ENCODE measurements around the gene SLC38A2.

Gene SLC38A2

DNA sequence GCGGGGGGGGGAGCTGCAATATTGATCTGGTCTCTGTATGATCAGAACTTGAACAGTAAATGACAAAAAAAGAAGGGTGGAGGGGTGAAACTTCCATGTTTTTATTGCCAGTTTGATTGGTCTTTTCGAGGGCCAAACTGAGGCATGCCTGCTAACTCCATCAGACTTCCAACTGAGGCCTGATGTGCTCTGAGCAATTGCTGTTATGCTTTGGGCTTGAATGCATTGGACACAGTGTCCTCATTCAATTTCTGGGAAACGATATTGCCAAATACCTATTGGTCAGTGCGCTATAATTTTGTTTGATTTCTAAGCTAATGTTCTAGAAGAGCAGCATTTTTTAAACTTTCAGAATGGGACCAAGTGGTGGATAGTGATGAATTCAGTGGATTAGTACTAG, 2.1 kb upstream of the SLC38A2 start:
- no peak for DNase-seq (ENCODE audit: low read depth in 2 of 2)

DNA sequence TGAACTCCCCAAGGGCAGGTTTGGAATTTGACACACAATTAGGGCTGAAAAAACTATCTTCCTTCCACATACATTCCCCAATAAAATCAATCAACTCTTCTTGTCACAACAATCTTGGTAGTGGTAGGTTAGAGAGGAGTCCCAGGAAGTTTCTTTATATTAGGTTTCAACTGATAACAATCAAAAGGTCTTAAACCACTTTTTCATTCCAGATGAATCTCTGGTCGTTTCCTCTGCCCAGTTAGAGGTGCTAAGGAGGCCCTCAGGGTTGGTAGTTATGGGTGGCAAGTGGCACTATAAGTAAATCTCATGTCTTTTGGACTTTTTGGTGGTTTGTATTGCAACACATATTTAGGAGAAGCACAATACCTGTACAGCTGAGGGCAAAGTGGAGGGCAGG, 1.7 kb upstream of the SLC38A2 start:
- DNase-seq (ENCODE audit: low read depth in 2 of 2), result no peak

DNA sequence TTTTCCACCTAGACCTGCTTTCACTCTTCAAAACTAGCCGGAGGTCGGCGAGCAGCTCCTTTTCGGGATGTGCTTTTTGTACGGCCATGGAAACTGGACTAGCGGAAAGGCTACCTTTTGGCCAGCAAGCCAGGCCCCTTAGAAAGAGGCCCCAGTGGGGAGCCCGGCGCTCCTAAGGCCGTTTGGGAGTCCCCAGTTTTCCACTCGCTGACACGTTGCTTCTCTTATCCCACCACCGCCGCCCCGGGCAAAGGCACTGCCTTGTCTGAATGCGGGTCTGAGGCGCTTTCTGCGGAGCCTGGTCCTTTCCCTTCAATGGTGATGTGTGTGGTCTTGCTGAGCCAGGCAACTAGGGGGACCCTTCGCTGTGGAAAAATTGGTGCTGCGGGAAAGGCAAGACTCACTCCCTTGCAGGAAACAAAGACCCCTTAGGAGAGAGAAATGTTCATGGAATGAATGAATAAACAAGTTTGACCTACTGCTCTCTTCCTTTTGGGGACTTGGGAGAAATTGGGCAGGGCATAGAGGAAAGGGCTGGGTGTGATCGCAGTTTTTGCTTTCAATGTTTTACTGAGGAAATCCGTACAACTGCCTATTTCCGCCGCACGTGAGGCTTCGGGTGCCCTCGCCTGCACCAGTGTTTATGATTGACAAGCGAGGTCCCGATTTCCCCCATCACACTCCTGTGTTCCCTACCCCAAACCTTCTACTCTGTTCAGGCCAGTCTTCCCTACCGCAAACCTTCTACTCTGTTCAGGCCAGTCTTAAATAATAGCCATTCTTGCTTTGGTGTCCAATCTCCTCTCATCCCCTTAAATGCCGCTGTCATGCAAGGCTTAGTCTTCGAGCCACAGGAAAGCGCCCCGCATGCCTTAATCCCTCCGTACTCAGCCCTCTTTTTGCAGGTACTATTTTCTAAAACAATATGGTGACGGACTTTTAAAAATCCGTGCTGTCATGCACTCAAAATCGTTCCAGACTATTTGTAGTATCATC, 1.0 kb upstream of the SLC38A2 start:
- DNase-seq (ENCODE audit: low read depth in 2 of 2), result no peak

DNA sequence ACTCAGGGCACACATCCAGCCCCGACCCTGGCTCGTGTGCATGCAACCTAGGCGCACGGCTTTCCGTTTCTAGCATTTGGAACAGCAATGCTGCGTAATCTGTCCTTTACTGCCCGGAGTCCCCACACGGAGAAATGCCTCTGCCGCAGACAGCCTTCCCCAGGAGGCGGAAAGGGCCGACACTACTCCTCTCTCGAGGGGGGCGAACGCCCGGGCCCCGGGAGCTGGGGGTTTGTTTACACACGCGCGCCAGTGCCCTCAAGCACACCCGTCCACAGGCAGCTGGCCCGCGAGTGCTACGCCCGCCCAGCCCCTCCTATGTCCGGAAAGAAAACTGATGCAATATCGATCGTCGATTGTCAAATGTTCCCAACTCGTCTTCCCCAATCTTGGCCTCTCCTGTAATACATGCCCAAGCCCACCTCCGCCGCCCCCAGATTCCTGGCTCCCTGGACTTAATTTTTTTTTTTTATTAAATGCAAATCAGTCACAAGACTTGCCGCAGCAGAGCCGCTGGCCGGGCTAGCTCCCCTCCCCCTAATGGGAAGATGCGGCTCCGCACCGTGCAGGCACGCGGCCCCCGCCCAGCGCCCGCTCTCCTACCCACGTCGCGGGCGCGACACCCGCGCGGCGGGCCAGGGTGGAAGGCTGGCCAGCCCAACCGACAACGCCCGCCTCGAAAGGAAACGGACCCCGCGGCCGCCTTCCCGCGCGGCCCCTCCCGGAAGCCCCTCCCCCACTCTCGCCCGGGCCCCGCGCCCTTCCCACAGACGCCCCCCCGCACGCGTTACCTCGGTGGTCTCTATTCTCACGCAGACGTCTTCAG, 642 bp downstream of the SLC38A2 start:
- peak; percentile 37 to 49 for DNase-seq (ENCODE audit: low read depth in 2 of 2)

DNA sequence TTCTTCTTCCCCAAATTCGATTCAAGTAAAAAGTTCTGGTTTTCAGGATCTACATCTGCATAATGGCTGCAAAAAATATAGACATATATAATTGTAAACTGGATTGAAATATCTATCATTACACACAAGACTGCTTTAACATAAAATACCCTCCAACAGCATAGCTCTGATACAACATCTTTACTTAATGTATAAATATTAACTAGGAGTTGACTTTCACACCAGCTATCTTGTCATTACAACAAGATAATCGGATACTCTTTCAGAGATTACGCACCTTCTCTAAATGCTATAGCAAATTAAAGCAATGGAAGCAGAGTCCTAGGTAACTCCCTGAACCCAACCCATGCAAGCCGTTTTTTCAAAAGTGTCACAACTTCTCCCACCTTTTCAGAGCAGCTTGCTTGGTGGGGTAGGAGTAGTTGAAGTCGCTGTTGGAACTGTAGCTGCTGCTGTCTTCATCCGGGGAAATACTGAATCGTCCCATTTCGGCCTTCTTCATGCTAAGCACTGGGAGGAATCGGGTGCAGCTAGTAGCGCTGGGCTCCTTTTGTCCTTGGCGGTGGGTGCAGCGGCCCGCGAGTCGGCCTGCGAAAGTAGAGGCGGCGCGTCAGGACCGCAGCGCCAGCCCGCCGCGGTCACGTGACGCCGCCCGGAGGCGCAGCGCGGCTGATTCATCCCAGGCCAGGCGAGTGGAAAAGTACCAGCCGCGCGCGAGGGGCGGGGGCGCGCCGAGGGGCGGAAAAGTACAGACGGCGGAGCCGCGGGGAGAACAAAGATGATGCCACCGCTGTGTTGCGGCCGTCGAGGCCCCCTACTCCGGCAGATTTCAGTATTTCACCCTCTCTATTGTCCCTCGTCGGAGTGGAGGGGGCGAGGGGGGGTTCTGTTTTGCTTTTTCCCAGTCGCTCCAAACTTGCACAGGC, 1.5 kb downstream of the SLC38A2 start:
- peak; percentile 89 to 92 for DNase-seq (ENCODE audit: low read depth in 2 of 2)

DNA sequence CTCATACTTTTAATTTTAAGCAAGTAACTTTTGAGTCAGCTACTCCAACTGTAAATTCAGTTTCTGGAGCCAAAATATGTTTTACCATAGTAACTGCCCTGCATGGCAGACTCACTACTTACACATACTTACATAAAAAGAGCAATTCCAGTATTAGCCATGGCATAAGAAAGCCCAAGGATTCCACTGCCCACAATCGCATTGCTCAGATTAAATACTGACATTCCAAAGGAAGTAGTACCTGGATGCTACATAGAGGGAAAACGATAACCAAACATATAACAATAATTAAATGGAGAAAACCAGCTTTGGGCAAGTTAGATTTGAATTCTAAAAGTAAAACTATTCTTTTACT, 2.2 kb downstream of the SLC38A2 start:
- no peak for DNase-seq (ENCODE audit: low read depth in 2 of 2)

DNA sequence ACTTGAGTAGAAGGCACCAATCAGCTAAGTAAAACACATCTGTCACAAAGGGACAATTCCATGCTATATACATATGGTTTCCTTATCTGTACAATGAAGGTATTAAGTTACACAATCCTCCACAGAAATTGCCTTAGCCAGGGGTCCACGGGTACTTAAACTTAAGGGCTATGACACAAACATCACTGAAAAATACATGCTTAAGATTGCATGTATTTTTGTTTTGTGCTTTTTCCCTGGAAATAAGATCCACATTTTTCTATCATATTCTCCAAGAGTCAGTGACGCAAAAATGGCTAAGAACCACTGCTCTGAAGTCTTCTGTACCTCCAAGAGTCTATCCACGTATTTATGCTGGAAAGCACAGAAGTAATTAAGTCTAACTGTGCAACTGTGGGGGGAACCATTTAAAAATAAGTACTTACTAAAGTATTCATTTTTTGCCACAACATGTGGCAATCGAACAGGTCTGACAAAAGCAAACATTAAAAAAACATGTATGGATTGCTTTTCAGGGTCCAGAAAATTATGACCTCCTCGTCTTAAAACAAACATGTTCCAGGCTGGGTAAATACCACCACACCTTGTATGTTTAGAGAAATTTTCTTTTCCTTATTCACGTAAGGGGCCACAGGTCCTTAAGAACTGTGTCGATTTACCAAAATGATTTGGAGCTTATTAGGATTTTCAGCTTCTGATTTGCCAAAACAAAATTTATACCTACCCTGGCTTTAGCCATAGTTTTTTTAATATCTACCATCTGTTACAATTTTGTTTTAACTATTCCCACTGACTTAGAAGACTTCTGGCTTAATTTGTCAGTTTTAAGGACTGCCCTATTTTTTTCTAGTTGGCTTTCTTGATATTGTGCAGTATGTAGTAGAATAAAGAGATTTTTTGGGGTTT, 2.8 kb downstream of the SLC38A2 start:
- DNase-seq (ENCODE audit: low read depth in 2 of 2), result no peak

DNA sequence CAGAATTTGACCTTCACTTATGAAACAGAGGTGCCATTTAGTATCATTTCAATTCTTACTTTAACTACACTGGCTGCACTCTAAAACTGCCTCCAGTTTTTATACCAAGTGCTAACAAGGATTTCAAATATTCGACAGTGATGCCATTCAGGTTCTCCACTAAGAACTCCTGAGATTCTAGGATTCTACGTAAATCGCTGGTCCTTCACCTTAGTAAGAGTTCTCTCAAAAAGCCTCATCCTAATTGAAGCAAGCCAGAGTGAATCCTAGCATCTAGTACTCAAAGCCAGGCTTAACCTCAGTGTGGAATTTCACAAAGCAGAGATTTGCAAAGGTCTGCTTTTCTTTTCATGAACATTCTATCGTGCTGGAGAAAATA, 3.5 kb downstream of the SLC38A2 start:
- DNase-seq (ENCODE audit: low read depth in 2 of 2), result no peak

DNA sequence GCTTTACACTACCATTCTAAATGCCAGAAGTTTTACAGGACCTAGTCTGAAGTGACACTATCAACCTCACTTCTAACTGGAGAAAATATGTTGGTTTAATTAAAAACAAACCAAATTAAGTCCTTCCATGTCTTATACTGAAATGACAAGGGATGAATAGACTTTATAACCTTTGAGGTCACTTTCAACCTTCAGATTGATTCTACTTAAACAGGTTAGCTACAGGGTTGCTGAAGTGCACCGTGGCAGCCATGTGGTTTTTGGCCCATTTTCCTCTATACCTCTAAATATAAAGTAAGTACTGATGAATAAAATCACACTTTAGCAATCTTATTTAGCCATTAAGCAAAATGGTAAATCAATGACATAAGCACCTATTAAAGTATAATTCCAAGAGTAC, 3.9 kb downstream of the SLC38A2 start:
- no peak for DNase-seq (ENCODE audit: low read depth in 2 of 2)

DNA sequence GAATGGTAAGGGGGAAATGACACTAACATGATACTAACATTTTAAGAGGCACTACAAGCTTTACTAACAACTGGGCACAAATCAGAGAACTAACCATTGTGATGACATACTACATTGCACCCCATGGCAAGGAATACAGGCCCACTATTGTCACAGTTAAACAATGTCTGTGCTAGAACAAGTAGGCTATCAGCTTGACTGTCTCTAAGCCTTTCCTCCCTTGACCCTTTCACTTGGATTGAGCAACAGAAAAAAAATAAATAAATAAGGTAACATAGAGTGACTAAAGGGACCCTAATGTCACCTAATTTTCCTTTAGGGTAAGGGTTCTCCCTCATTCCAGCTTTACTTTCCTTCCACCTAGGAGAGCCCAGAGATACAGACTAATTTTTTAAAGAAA, 4.4 kb downstream of the SLC38A2 start:
- no peak for DNase-seq (ENCODE audit: low read depth in 2 of 2)

DNA sequence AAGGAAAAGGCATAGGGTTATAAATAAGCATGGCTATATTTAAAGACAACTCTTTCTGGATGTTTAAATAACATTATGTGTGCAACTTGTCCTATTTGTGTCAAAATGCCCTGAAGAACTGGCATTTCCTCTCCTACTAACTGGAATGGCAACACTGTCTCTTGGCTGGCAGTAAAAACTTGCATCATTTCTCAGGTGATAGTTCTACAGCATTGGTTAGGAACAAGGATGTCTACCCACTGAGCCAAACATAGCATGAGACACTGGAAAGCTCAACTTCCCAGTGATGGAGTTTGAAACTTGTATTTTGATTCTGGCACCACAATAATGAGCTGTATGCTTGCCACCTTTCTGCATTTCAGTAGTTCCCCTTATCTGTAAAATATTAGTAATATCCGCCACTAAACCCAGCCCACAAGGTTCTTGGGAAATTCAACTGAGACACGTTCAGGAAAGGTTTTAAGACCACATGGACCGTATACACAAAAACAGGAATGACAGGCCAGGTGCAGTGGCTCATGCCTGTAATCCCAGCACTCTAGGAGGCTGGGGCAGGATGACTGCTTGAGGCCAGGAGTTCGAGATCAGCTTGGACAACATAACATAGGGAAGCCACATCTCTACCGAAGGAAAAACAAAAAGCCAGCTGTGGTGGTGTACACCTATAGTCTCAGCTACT, 5.1 kb downstream of the SLC38A2 start:
- no peak for DNase-seq (ENCODE audit: low read depth in 2 of 2)

DNA sequence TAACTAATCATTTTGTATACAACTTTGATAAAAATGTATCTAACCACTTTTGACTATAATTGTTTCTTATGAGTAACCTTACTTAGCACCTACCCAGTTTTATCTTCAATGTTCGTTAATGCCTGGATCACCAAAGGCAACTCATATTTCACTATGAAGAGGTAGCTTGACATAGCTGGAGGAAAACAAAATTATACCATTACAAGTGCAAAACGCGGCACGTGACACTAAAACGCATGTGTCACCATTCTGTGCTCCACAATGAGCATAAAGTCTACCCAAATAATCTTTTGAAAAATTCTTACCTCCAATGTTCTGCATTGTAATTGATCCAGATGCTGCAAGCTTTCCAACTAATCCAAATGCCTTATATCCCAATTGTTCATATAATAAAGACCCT, 5.8 kb downstream of the SLC38A2 start:
- DNase-seq (ENCODE audit: low read depth in 2 of 2), result no peak

DNA sequence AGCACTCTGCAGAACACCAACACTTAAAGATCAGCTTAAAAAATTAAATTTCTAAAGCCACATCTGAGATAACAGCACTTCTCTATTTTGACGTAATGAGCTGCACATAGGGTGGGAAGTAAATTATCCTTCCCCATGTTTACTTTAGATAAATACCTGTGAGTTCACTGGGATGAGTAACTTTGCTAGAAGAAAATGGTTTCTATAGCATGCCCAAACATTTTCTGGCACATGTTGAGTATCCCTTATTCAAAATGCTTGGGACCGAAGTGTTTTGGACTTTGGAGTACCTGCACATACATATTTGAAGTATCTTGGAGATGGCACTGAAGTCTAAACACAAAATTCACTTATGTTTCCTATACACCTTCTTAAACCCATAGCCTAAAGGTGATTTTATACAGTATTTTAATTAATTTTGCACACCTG, 6.6 kb downstream of the SLC38A2 start:
- DNase-seq (ENCODE audit: low read depth in 2 of 2), result no peak

DNA sequence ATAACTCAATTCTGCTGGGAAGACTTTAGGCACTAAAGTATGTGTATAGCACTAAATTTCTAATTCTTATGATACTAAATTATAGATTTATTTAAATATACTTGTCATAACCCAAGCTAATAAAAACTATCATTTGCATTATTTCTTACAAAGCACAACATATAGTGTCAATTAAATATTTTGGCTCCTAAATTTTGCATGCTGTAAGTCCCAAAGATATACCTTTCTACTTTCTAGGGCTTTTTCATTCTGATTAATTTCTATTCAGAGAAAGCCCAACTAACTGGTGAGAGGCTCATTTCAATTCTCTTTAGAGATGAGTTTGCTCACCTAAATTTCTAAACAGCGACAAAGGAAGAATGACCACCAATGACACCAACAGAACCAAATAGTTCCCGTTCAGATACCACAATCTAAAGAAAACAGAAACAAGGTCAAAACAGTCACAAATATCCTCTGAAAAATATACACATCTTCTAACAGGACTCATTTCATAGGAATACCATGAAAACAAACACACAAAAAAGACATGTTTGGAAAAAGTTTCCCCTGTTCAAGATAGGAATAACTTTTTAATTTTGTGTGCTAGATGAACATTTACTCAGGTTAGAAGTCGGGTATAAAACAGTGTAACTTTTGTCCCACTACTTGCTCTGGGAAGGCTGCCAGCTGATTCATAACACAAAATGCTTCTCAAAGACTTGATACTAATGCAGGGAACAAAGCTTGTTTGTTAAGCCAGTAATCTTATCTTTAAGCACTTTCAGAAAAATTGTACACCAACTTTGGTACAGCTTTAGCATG, 7.6 kb downstream of the SLC38A2 start:
- DNase-seq (ENCODE audit: low read depth in 2 of 2), result no peak

DNA sequence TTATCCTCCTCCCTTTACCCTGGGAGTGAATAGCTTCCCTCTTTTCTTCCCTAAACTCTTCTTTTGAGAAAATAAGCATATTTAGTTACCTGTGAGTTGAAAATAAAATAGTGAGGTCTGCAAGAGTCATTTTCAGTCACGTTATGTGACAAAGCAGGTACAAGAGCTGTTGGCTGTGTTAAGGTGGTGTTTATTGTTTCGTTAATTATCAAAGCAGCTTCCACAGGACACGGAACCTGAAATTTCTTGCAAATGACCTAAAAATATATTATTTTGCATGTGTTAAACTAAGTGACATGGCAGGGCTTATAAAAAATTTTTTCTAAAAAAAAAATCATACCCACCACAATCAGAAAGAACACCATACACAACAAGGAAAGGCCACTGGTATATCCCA, 8.3 kb downstream of the SLC38A2 start:
- DNase-seq (ENCODE audit: low read depth in 2 of 2), result no peak

DNA sequence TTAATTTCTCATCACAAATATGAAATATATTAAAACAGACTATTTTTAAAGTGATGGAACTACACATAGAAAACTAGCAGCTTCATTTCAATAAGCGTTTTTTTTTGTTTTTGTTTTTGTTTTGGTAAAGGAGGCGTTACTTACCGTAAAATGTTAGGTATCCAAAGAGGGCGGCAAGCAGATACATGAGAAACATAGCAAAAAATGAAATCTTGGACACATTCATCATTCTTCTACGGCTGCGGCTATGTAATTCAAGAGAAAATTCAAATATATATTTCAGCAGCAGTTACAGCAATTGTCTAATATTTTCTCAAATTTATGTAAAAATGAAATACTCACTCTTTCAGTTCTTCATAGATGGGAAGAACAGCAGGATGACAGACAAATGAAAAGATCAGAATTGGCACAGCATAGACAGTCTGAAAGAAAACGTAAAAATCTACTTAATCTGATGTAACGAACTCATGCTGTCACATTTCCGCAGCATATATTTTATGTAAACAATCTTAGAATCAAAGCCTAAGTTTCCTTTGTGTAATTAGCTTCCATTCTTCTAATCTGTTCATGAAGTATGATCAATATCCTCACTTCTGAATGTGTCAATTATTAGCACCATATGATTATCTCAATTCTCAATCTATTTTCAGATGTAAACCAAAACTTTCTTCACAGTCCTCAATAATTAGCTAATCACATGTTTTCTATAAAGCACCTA, 8.8 kb downstream of the SLC38A2 start:
- DNase-seq (ENCODE audit: low read depth in 2 of 2), result no peak

DNA sequence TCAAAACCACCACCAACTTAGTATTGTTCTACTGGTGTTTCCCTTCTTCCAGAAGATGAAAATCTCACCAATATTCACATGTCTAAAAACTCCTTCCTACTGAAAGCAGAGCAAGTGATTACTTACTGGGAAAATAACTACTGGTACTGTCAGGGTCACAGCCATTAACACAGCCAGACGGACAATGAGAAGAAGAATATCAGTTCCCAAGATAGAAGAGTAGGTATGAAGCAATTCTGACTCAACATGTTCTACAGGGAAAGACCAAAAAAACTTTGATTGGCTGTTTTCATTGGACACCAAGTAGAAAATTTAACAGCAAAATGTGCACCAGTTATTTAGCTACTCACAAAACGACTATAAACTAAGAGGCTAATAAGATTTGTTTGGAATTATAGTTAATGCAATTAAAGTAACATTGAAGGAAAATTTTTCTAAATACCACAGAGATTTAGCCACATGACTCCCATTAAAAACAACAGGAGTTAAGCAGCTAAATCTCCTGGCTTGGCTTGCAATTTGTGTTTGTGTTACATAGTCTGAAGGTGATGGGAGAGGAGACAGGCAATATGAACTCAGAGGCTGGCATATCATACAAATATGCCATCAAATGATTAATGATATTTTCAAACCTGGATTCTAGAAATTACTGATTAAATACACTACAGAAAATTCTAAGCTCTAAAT, 9.5 kb downstream of the SLC38A2 start:
- DNase-seq (ENCODE audit: low read depth in 2 of 2), result no peak

DNA sequence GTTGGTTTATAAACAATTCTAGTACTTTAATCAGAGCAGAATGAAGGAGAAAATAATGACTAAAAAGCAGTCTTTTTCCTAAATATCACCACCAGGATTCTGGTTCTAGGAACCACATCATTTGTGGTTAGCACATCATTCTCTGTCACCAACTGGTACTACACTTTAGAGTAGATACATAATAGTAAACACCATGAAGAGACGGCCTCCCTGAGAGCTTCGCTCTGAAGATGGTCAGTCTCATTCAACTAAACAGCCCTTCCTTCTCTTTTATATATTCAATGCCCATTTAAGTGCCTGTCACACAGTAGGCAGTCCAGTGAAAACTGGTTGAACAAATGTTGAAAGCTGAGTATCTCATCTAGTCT, 10.9 kb downstream of the SLC38A2 start:
- DNase-seq (ENCODE audit: low read depth in 2 of 2), result no peak
